GM12878 (cell line): ENCODE measurements around the gene PNISR.

Experiments
- CBFB ChIP-seq: IDR thresholded peaks from 2 replicates; pipeline ENCODE4 v1.6.1; 2016; ENCODE audit warnings: antibody characterized with exemption, low read depth
- CHD1 ChIP-seq: IDR thresholded peaks from 2 replicates; pipeline ENCODE4 v1.6.1; 2012; ENCODE audit warnings: low read depth, low read length, improper control_type of control experiment
- GABPA ChIP-seq: IDR thresholded peaks from 2 replicates; pipeline ENCODE4 v1.6.1; 2014; ENCODE audit warnings: antibody characterized with exemption, low read depth, mild to moderate bottlenecking, inconsistent platforms
- PBX3 ChIP-seq: IDR thresholded peaks from 2 replicates; pipeline ENCODE4 v1.6.1; 2011; ENCODE audit warnings: mild to moderate bottlenecking, low read depth, low read length, moderate library complexity; ENCODE audit not compliant: insufficient replicate concordance
- POLR2A ChIP-seq: IDR thresholded peaks from 2 replicates; pipeline ENCODE4 v1.6.1; 2011; ENCODE audit warnings: low read depth, mild to moderate bottlenecking, low read length
- SIN3A ChIP-seq: IDR thresholded peaks from 2 replicates; pipeline ENCODE4 v1.6.1; 2012; ENCODE audit warnings: low read depth, low read length, improper control_type of control experiment
- ZBTB40 ChIP-seq: fragments of 450-650 bp; IDR thresholded peaks from 2 replicates; pipeline ENCODE4 v1.6.1; 2016; ENCODE audit warnings: mild to moderate bottlenecking, moderate library complexity, borderline replicate concordance
- TF ChIP-seq, protein P1 (sequence below): IDR thresholded peaks from 2 replicates; pipeline ENCODE4 v1.6.1; 2011; ENCODE audit warnings: borderline replicate concordance, low read depth, mild to moderate bottlenecking, moderate library complexity, low read length; ENCODE audit not compliant: insufficient read depth, poor library complexity, severe bottlenecking
- TF ChIP-seq, protein P2 (sequence below), 3 experiments: IDR thresholded peaks in 2 of 3; conservative IDR thresholded peaks in 1 of 3; 2 replicates each; pipeline ENCODE4 v1.5.1; 2011; ENCODE audit warnings: low read depth in 3 of 3, low read length in 3 of 3, mild to moderate bottlenecking in 3 of 3, control low read depth in 2 of 3, moderate library complexity in 2 of 3, inconsistent platforms in 1 of 3, mixed read lengths in 1 of 3; ENCODE audit not compliant: control insufficient read depth in 2 of 3, insufficient read depth in 1 of 3; ENCODE audit errors: extremely low read depth in 1 of 3
- TF ChIP-seq, protein P3 (sequence below): IDR thresholded peaks from 2 replicates; pipeline ENCODE4 v1.6.1; 2012; ENCODE audit warnings: low read length, inconsistent platforms
- TF ChIP-seq, protein P4 (sequence below): fragments of 450-650 bp; IDR thresholded peaks from 2 replicates; pipeline ENCODE4 v1.6.1; 2017; ENCODE audit warnings: mild to moderate bottlenecking, moderate library complexity
- TF ChIP-seq, protein P5 (sequence below): fragments of 450-650 bp; formaldehyde crosslinking; IDR thresholded peaks from 2 replicates; pipeline ENCODE4 v1.4.0; 2022; ENCODE audit warnings: mild to moderate bottlenecking, moderate library complexity

- TF ChIP-seq PBX3 = no peak
- TF ChIP-seq CBFB = no peak
- no peak for TF ChIP-seq GABPA
- TF ChIP-seq, protein P1, sequence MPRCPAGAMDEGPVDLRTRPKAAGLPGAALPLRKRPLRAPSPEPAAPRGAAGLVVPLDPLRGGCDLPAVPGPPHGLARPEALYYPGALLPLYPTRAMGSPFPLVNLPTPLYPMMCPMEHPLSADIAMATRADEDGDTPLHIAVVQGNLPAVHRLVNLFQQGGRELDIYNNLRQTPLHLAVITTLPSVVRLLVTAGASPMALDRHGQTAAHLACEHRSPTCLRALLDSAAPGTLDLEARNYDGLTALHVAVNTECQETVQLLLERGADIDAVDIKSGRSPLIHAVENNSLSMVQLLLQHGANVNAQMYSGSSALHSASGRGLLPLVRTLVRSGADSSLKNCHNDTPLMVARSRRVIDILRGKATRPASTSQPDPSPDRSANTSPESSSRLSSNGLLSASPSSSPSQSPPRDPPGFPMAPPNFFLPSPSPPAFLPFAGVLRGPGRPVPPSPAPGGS = no peak
- TF ChIP-seq, protein P2, sequence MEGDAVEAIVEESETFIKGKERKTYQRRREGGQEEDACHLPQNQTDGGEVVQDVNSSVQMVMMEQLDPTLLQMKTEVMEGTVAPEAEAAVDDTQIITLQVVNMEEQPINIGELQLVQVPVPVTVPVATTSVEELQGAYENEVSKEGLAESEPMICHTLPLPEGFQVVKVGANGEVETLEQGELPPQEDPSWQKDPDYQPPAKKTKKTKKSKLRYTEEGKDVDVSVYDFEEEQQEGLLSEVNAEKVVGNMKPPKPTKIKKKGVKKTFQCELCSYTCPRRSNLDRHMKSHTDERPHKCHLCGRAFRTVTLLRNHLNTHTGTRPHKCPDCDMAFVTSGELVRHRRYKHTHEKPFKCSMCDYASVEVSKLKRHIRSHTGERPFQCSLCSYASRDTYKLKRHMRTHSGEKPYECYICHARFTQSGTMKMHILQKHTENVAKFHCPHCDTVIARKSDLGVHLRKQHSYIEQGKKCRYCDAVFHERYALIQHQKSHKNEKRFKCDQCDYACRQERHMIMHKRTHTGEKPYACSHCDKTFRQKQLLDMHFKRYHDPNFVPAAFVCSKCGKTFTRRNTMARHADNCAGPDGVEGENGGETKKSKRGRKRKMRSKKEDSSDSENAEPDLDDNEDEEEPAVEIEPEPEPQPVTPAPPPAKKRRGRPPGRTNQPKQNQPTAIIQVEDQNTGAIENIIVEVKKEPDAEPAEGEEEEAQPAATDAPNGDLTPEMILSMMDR (IDR thresholded peaks at IDR 0.05 in 2 of 3, conservative IDR thresholded peaks at IDR 0.05 in 1 of 3; ENCODE audit: control insufficient read depth in 2 of 3, extremely low read depth in 1 of 3, insufficient read depth in 1 of 3, low read depth in 3 of 3, low read length in 3 of 3) = no peak
- no peak for TF ChIP-seq SIN3A
- TF ChIP-seq, protein P3, sequence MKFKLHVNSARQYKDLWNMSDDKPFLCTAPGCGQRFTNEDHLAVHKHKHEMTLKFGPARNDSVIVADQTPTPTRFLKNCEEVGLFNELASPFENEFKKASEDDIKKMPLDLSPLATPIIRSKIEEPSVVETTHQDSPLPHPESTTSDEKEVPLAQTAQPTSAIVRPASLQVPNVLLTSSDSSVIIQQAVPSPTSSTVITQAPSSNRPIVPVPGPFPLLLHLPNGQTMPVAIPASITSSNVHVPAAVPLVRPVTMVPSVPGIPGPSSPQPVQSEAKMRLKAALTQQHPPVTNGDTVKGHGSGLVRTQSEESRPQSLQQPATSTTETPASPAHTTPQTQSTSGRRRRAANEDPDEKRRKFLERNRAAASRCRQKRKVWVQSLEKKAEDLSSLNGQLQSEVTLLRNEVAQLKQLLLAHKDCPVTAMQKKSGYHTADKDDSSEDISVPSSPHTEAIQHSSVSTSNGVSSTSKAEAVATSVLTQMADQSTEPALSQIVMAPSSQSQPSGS = no peak
- TF ChIP-seq, protein P4, sequence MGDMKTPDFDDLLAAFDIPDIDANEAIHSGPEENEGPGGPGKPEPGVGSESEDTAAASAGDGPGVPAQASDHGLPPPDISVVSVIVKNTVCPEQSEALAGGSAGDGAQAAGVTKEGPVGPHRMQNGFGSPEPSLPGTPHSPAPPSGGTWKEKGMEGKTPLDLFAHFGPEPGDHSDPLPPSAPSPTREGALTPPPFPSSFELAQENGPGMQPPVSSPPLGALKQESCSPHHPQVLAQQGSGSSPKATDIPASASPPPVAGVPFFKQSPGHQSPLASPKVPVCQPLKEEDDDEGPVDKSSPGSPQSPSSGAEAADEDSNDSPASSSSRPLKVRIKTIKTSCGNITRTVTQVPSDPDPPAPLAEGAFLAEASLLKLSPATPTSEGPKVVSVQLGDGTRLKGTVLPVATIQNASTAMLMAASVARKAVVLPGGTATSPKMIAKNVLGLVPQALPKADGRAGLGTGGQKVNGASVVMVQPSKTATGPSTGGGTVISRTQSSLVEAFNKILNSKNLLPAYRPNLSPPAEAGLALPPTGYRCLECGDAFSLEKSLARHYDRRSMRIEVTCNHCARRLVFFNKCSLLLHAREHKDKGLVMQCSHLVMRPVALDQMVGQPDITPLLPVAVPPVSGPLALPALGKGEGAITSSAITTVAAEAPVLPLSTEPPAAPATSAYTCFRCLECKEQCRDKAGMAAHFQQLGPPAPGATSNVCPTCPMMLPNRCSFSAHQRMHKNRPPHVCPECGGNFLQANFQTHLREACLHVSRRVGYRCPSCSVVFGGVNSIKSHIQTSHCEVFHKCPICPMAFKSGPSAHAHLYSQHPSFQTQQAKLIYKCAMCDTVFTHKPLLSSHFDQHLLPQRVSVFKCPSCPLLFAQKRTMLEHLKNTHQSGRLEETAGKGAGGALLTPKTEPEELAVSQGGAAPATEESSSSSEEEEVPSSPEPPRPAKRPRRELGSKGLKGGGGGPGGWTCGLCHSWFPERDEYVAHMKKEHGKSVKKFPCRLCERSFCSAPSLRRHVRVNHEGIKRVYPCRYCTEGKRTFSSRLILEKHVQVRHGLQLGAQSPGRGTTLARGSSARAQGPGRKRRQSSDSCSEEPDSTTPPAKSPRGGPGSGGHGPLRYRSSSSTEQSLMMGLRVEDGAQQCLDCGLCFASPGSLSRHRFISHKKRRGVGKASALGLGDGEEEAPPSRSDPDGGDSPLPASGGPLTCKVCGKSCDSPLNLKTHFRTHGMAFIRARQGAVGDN = no peak
- TF ChIP-seq ZBTB40 = no peak
- TF ChIP-seq POLR2A = no peak
- no peak for TF ChIP-seq CHD1
- TF ChIP-seq, protein P5, sequence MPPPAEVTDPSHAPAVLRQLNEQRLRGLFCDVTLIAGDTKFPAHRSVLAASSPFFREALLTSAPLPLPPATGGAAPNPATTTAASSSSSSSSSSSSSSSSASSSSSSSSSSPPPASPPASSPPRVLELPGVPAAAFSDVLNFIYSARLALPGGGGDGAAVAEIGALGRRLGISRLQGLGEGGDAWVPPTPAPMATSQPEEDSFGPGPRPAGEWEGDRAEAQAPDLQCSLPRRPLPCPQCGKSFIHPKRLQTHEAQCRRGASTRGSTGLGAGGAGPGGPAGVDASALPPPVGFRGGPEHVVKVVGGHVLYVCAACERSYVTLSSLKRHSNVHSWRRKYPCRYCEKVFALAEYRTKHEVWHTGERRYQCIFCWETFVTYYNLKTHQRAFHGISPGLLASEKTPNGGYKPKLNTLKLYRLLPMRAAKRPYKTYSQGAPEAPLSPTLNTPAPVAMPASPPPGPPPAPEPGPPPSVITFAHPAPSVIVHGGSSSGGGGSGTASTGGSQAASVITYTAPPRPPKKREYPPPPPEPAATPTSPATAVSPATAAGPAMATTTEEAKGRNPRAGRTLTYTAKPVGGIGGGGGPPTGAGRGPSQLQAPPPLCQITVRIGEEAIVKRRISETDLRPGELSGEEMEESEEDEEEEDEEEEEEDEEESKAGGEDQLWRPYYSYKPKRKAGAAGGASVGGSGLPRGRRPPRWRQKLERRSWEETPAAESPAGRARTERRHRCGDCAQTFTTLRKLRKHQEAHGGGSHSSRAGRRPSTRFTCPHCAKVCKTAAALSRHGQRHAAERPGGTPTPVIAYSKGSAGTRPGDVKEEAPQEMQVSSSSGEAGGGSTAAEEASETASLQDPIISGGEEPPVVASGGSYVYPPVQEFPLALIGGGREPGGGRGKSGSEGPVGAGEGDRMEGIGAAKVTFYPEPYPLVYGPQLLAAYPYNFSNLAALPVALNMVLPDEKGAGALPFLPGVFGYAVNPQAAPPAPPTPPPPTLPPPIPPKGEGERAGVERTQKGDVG (CRISPR knock-in tag) = no peak
These were observed 46.5 kb upstream of the PNISR start for GRCh38 chr6:99471638-99472037.
